ENCODE data around the gene COL3A1. TPM values are rescaled to one million over a fixed set of nuclear protein-coding genes. Genes with fewer than 3 reads are reported as not detected.

COL3A1 gene
- total and polyA plus RNA-seq, 2 of the 8 experiments (the other 6 are each of a cell fraction or from before 2014, with no cell fraction given), result 0.07 to 0.11 TPM

DNA sequence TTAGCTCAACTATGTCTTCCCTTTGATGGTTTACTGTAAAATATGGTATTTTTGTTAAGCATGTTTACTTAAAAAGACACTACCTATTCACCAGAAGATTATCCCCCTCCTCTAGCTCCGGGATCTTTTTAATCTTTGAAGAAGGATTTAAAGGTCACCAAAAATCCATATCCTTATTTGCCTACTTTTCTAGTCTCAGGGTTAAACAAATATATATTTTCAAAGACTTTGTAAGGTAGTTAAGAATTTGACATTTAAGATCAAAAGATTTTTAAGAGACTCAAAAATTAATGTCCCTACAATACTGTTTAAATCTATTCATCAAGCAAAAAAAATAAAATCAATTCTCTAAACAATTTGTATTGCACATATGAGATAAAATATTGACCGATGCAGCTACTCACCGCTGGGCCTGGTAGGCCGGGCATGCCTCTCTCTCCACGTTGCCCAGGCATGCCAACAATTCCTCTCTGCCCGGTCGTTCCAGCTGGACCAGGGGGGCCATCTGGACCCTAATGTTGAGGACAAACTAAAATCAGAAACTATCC, 76.1 kb downstream of the COL3A1 start:
- Histone ChIP-seq H4K20me1 (replicated peaks in 1 of 2; ENCODE audit: control insufficient read depth in 1 of 2, insufficient read depth in 2 of 2, low read length in 2 of 2) (no peaks in the 10 kb centered on the region), H3K23me2 (ENCODE audit: low read depth, low read length) (no peaks in the 10 kb centered on the region), H2BK5ac (ENCODE audit: low read depth, low read length) (no peak overlapping the region), H3K56ac (replicated peaks; ENCODE audit: insufficient read length, low read depth, low read length) (no peak overlapping the region), H3K79me2 (ENCODE audit: control insufficient read depth in 1 of 2, insufficient read depth in 2 of 2, low read length in 2 of 2) (no peaks in the 10 kb centered on the region), H3K9me3 (ENCODE audit: insufficient read depth in 2 of 2, low read depth in 1 of 2, low read length in 1 of 2) (no peaks in the 10 kb centered on the region), H2BK120ac (replicated peaks; ENCODE audit: low read depth, low read length) (no peak overlapping the region), H2AFZ (ENCODE audit: low read length) (no peak overlapping the region), H3K36me3 (ENCODE audit: control insufficient read depth in 2 of 4, insufficient read depth in 4 of 4, low read length in 3 of 4) (no peaks in the 10 kb centered on the region), H3K4me3 (ENCODE audit: extremely low read depth in 1 of 4, insufficient read depth in 2 of 4, low read depth in 3 of 4, low read length in 4 of 4) (no peak overlapping the region), H3K23ac (ENCODE audit: insufficient read length) (no peak overlapping the region), H4K91ac (replicated peaks; ENCODE audit: insufficient read length, low read length) (no peak overlapping the region), H2BK20ac (ENCODE audit: low read length) (no peak overlapping the region), H2BK15ac (ENCODE audit: low read length) (no peak overlapping the region), H4K5ac (ENCODE audit: insufficient read length, low read depth, low read length) (no peak overlapping the region), H3K4ac (replicated peaks; ENCODE audit: insufficient read length, low read depth, low read length) (no peak overlapping the region), H3K4me2 (ENCODE audit: insufficient read depth in 1 of 2, low read depth in 2 of 2, low read length in 2 of 2) (no peak overlapping the region), H3K18ac (ENCODE audit: extremely low read depth, low read length) (no peak overlapping the region), H3K9ac (replicated peaks in 1 of 4; ENCODE audit: extremely low read depth in 1 of 4, low read depth in 3 of 4, low read length in 3 of 4) (no peak overlapping the region), H3K79me1 (ENCODE audit: low read depth, low read length) (no peaks in the 10 kb centered on the region), H3K27me3 (replicated peaks in 1 of 4; ENCODE audit: control insufficient read depth in 3 of 4, extremely low read depth in 1 of 4, insufficient read depth in 3 of 4, low read length in 3 of 4) (no peaks in the 10 kb centered on the region), H3K27ac (ENCODE audit: low read depth, low read length) (no peak overlapping the region), H4K8ac (ENCODE audit: extremely low read depth, insufficient read depth, low read length) (no peak overlapping the region), H3K4me1 (replicated peaks in 1 of 4; ENCODE audit: control insufficient read depth in 3 of 4, insufficient read depth in 4 of 4, low read length in 3 of 4) (no peaks in the 10 kb centered on the region), H3K14ac (ENCODE audit: insufficient read length) (no peak overlapping the region), H2AK5ac (ENCODE audit: low read depth, low read length) (no peak overlapping the region), H2BK12ac (ENCODE audit: low read depth, low read length) (no peak overlapping the region)
- 97% methylated on average over 6 of the region's 7 CpGs; no CpG with 5 or more reads in 1 of the 2 experiments for WGBS, 2 experiments (ENCODE audit: extremely low coverage in 1 of 2, insufficient coverage in 1 of 2, insufficient read length in 1 of 2, insufficient replicate concordance in 2 of 2, low coverage in 1 of 2, low lambda C conversion rate in 2 of 2, missing lambda C conversion rate in 1 of 2)
- no peak for FAIRE-seq
- POLR2A ChIA-PET (ENCODE audit: partially characterized antibody), result no interaction called here
- no peak for DNase-seq (ENCODE audit: low read depth in 1 of 2, low spot score in 2 of 2)
- CTCF ChIA-PET (ENCODE audit: partially characterized antibody), result interaction anchor here (1.6 to 1.9 kb wide), 2 partner anchors 25 to 365 kb away, joined by 3 to 5 read pairs; no protein-coding TSS in a partner anchor
- no peak for TF ChIP-seq CREB1 (IDR thresholded peaks at IDR 0.05)
- TF ChIP-seq EGR1 (IDR thresholded peaks at IDR 0.05; ENCODE audit: borderline replicate concordance, low read depth, low read length), result no peak
- no peak for TF ChIP-seq CBX8 (IDR thresholded peaks at IDR 0.05; ENCODE audit: borderline replicate concordance, low read depth, low read length)
- no peak for TF ChIP-seq RAD21 (IDR thresholded peaks at IDR 0.05 in 1 of 2, conservative IDR thresholded peaks at IDR 0.05 in 1 of 2; ENCODE audit: low read depth in 2 of 2, low read length in 2 of 2)
- TF ChIP-seq BCL11A (IDR thresholded peaks at IDR 0.05; ENCODE audit: low read depth in 2 of 2, low read length in 2 of 2), result no peak
- TF ChIP-seq GTF2F1 (IDR thresholded peaks at IDR 0.05; ENCODE audit: borderline replicate concordance, low read depth, low read length), result no peak
- no peak for TF ChIP-seq SP1 (IDR thresholded peaks at IDR 0.05; ENCODE audit: low read depth, low read length)
- TF ChIP-seq YY1 (IDR thresholded peaks at IDR 0.05; ENCODE audit: low read depth, low read length), result no peak
- no peak for TF ChIP-seq TCF12 (IDR thresholded peaks at IDR 0.05; ENCODE audit: low read depth, low read length)
- no peak for TF ChIP-seq JUND (IDR thresholded peaks at IDR 0.05; ENCODE audit: low read length)
- TF ChIP-seq KDM1A (IDR thresholded peaks at IDR 0.05; ENCODE audit: borderline replicate concordance, low read length), result no peak
- no peak for TF ChIP-seq SP4 (IDR thresholded peaks at IDR 0.05; ENCODE audit: low read length)
- no peak for TF ChIP-seq SUZ12 (IDR thresholded peaks at IDR 0.05; ENCODE audit: low read length)
- no peak for TF ChIP-seq NANOG (IDR thresholded peaks at IDR 0.05; ENCODE audit: insufficient read depth, low read depth, low read length, poor library complexity, severe bottlenecking)
- TF ChIP-seq SIX5 (IDR thresholded peaks at IDR 0.05; ENCODE audit: low read depth, low read length), result no peak
- no peak for TF ChIP-seq POLR2AphosphoS5 (IDR thresholded peaks at IDR 0.05; ENCODE audit: low read depth, low read length)

Data from H1 (cell line).